Right lobe of liver (tissue), 4 donors: ENCODE measurements around the gene MON2.

Experiments used
- CTCF ChIP-seq, 4 donors: fragments of 200-600 bp in 3 of 4; fragments of 450-650 bp in 1 of 4; IDR thresholded peaks; one replicate each; pipeline versions ENCODE4 v1.5.1 to v1.8.0; 2016 to 2022; ENCODE audit warnings: antibody characterized with exemption in 4 of 4, mild to moderate bottlenecking in 2 of 4
- POLR2A ChIP-seq: fragments of 450-650 bp; IDR thresholded peaks from one replicate; pipeline ENCODE4 v1.6.1; 2017; ENCODE audit warnings: antibody characterized with exemption, mild to moderate bottlenecking
- donor health status: DM: no; HTN: no; CAD: no.
- donor health status: DM: no; HTN: no; CAD: no.
- donor health status: DM: no; HTN: yes; CAD: no.

GRCh38 chr12:62520361-62520760 lies 53.7 kb downstream of the MON2 start:
- TF ChIP-seq CTCF (IDR thresholded peaks at IDR 0.05) (no peak), POLR2A (no peak)
